Thoracic aorta (tissue), 2 donors: ENCODE data around the gene PCDHGA1. TPM values are rescaled to one million over a fixed set of nuclear protein-coding genes. Genes with fewer than 3 reads are reported as not detected.
"Not testable (repeated sequence)": the region's sequence is repeated elsewhere in the genome, so short reads cannot be mapped to it uniquely, and the experiment has no call there.

Experiments
- ATAC-seq: fragments of 150-250 bp; one replicate; pipeline ENCODE4 v1.8.0; 2017; ENCODE audit warnings: low read depth; ENCODE audit not compliant: insufficient number of reproducible peaks, low FRiP score
- DNase-seq: peaks from one replicate; pipeline ENCODE4 v3.0.0-alpha.2; 2020; ENCODE audit warnings: low spot score
- H3K27ac ChIP-seq, 2 donors: fragments of 200-600 bp; sonication (generic); 1 replicate in 1 of 2; 2 replicates in 1 of 2; pipeline ENCODE4 v1.5.1; 2016; ENCODE audit warnings: mild to moderate bottlenecking in 2 of 2, moderate library complexity in 2 of 2
- H3K27me3 ChIP-seq: fragments of 200-600 bp; sonication (generic); replicated peaks from 2 replicates; pipeline ENCODE4 v1.6.0; 2016; ENCODE audit warnings: mild to moderate bottlenecking; ENCODE audit not compliant: insufficient read depth
- H3K36me3 ChIP-seq: fragments of 200-600 bp; sonication (generic); one replicate; pipeline ENCODE4 v1.5.1; 2016
- H3K4me1 ChIP-seq, 2 donors: fragments of 200-600 bp; sonication (generic); 1 replicate in 1 of 2; 2 replicates in 1 of 2; pipeline versions ENCODE4 v1.5.1 to v1.6.0; 2016; ENCODE audit warnings: low read depth in 2 of 2, mild to moderate bottlenecking in 1 of 2; ENCODE audit not compliant: control insufficient read depth in 1 of 2
- H3K4me3 ChIP-seq: fragments of 200-600 bp; sonication (generic); 2 replicates; pipeline ENCODE4 v1.5.1; 2016; ENCODE audit warnings: mild to moderate bottlenecking
- H3K9me3 ChIP-seq: fragments of 200-600 bp; sonication (generic); 2 replicates; pipeline ENCODE4 v1.5.1; 2016
- total RNA-seq, 2 donors: library from RNA; depleted of rRNA; stranded (reverse); fragments of >200 nt; gene quantifications; one replicate each; pipeline versions ENCODE4 v1.1.0 to v1.2.3, GENCODE V29; 2016
- TF ChIP-seq, protein P1 (sequence below): fragments of 200-600 bp; sonication (generic); IDR thresholded peaks from one replicate; pipeline ENCODE4 v1.5.1; 2019; ENCODE audit warnings: antibody characterized with exemption

PCDHGA1 gene
- total RNA-seq, 2 donors from 2014 or later, result 0.41 to 2.8 TPM

DNA sequence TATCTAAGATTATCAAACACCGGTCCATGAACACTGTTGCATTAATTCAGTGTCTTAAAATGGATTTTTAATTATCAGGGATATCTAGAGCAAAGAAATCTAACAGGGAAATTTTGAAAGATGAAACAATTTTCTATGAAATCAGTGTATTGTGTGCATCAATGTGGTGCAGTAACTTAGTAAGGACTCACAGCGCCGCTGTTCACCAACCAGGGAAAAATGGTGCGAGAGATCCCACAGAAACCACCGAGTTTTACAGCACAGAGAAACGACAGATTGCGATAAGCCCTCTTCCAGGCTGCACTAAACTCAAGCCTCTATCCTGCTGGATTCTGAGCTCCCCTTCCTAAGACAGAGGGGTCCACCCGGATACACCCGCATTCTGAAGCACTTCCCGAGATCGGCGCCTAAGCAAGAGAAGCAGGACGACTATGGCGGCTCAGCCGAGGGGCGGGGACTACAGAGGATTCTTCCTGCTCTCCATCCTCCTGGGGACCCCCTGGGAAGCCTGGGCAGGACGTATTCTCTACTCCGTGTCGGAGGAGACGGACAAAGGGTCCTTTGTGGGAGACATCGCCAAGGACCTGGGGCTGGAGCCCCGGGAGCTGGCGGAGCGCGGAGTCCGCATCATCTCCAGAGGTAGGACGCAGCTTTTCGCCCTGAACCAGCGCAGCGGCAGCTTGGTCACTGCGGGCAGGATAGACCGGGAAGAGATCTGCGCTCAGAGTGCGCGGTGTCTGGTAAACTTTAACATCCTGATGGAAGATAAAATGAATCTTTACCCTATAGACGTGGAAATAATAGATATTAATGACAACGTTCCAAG, 52.4 kb downstream of the PCDHGA1 start, which contains the start of gene PCDHGA7:
Gene PCDHGA7, plus strand, starts transcription at position 274 of the 826 bp plus-strand sequence. Its CDS starts 158 bp downstream, at position 432.
- no peak for ATAC-seq
- DNase-seq, result no peak
- Histone ChIP-seq H3K27ac (no peak within 1 kb of the TSS), H3K36me3 (no peaks in the 10 kb centered on the region), H3K4me1 (no peaks in the 10 kb centered on the region), H3K27me3 (no peaks in the 10 kb centered on the region), H3K9me3 (peaks cover 95% of the 10 kb centered on the region), H3K4me3 (peak within 1 kb of the TSS; percentile 19)
- TF ChIP-seq, protein P1, sequence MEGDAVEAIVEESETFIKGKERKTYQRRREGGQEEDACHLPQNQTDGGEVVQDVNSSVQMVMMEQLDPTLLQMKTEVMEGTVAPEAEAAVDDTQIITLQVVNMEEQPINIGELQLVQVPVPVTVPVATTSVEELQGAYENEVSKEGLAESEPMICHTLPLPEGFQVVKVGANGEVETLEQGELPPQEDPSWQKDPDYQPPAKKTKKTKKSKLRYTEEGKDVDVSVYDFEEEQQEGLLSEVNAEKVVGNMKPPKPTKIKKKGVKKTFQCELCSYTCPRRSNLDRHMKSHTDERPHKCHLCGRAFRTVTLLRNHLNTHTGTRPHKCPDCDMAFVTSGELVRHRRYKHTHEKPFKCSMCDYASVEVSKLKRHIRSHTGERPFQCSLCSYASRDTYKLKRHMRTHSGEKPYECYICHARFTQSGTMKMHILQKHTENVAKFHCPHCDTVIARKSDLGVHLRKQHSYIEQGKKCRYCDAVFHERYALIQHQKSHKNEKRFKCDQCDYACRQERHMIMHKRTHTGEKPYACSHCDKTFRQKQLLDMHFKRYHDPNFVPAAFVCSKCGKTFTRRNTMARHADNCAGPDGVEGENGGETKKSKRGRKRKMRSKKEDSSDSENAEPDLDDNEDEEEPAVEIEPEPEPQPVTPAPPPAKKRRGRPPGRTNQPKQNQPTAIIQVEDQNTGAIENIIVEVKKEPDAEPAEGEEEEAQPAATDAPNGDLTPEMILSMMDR, result no peak

DNA sequence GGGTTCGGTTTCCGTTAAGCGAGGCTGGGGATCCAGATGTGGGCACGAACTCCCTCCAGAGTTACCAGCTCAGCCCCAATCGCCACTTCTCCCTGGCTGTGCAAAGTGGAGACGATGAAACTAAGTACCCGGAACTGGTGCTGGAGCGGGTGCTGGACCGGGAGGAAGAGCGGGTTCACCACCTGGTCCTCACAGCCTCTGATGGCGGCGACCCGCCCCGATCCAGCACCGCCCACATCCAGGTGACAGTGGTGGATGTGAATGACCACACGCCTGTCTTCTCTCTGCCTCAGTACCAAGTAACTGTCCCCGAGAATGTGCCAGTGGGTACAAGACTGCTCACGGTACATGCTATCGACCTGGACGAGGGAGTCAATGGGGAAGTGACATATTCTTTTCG, 53.0 kb downstream of the PCDHGA1 start:
- Histone ChIP-seq H3K27me3 (no peaks in the 10 kb centered on the region), H3K4me3 (peak overlapping the region; percentile 19), H3K36me3 (no peaks in the 10 kb centered on the region), H3K27ac (no peak overlapping the region), H3K4me1 (no peaks in the 10 kb centered on the region), H3K9me3 (peaks cover 90% of the 10 kb centered on the region)
- no peak for ATAC-seq
- TF ChIP-seq, protein P1, result no peak
- DNase-seq, result no peak

DNA sequence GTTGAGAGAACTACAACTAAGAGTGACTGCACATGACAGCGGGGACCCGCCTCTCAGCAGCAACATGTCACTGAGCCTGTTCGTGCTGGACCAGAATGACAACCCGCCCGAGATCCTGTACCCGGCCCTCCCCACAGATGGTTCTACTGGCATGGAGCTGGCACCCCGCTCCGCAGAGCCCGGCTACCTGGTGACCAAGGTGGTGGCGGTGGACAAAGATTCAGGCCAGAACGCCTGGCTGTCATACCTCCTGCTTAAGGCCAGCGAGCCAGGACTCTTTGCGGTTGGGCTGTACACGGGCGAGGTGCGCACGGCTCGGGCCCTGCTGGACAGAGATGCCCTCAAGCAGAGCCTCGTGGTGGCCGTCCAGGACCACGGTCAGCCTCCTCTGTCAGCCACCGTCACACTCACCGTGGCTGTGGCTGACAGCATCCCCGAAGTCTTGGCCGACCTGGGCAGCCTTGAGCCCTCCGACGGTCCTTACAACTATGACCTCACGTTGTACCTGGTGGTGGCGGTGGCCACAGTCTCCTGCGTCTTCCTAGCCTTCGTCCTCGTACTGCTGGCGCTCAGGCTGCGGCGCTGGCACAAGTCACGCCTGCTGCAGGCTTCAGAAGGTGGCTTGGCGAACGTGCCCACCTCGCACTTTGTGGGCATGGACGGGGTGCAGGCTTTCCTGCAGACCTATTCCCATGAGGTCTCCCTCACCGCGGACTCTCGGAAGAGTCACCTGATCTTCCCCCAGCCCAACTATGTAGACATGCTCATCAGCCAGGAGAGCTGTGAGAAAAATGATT, 54.4 kb downstream of the PCDHGA1 start:
- no peak for ATAC-seq
- TF ChIP-seq, protein P1, result no peak
- DNase-seq, result no peak
- no peaks in the 10 kb centered on the region for H3K27me3 ChIP-seq
- no peaks in the 10 kb centered on the region for H3K4me1 ChIP-seq
- peak overlapping the region; percentile 8 for H3K4me3 ChIP-seq
- peaks cover 93% of the 10 kb centered on the region for H3K9me3 ChIP-seq
- H3K36me3 ChIP-seq, result no peaks in the 10 kb centered on the region
- no peak overlapping the region for H3K27ac ChIP-seq

DNA sequence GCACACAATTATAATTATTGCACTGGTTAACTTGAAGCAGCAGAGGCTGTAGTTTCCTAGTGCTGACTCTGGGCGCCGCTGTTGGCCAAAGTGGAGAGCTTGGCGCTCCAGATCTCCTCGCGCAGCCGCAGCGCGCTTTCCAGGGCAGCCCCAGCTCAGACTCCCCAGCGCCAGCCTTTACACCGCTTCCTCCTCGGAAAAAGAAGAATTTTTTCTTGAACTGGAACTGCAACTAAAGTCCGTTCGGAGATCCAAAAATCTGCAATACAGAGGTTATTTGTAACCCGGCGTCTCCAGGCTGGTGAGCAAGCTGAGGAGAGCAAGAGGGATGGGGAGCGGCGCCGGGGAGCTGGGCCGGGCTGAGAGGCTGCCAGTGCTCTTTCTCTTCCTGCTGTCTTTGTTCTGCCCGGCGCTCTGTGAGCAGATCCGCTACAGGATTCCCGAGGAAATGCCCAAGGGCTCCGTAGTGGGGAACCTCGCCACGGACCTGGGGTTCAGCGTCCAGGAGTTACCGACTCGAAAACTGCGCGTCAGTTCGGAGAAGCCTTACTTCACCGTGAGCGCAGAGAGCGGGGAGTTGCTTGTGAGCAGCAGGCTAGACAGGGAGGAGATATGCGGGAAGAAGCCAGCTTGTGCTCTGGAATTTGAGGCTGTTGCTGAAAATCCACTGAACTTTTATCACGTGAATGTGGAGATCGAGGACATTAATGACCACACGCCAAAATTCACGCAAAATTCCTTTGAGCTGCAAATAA, 57.4 kb downstream of the PCDHGA1 start, which contains the start of gene PCDHGB4:
Gene PCDHGB4, plus strand, starts transcription at position 142 of the 755 bp plus-strand sequence. Its CDS starts 187 bp downstream, at position 329.
- not testable (repeated sequence) for H3K36me3 ChIP-seq, DNase-seq, H3K4me1 ChIP-seq, H3K27me3 ChIP-seq, H3K27ac ChIP-seq, ATAC-seq
- peak within 1 kb of the TSS; percentile 37 for H3K4me3 ChIP-seq
- peaks cover 95% of the 10 kb centered on the region for H3K9me3 ChIP-seq

DNA sequence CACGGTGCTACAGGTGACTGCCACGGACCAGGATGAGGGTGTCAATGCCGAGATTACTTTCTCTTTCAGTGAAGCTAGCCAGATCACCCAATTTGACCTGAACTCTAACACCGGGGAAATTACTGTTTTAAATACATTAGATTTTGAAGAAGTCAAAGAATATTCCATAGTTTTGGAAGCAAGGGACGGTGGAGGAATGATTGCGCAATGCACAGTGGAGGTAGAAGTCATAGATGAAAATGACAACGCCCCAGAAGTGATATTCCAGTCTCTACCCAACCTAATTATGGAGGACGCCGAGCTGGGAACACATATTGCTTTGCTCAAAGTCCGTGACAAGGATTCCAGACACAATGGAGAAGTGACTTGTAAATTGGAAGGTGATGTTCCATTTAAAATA, 58.3 kb downstream of the PCDHGA1 start:
- ATAC-seq (no peak), DNase-seq (no peak)
- no peaks in the 10 kb centered on the region for H3K27me3 ChIP-seq
- peaks cover 95% of the 10 kb centered on the region for H3K9me3 ChIP-seq
- TF ChIP-seq, protein P1, result no peak
- H3K4me3 ChIP-seq, result no peak overlapping the region
- H3K36me3 ChIP-seq, result peaks cover 5% of the 10 kb centered on the region
- no peaks in the 10 kb centered on the region for H3K4me1 ChIP-seq
- no peak overlapping the region for H3K27ac ChIP-seq
